Breast epithelium (tissue), 3 donors: Measurements from ENCODE around the gene KRTAP5-3.

ENCODE experiments used
- POLR2A ChIP-seq: fragments of 450-650 bp; IDR thresholded peaks from one replicate; pipeline ENCODE4 v1.6.1; 2016; ENCODE audit warnings: antibody characterized with exemption, mild to moderate bottlenecking, moderate library complexity
- TF ChIP-seq, protein P1 (sequence below), 3 donors: fragments of 450-650 bp; IDR thresholded peaks; one replicate each; pipeline ENCODE4 v1.5.1; 2016 to 2017; ENCODE audit warnings: antibody characterized with exemption in 3 of 3, mild to moderate bottlenecking in 3 of 3, moderate library complexity in 3 of 3

DNA sequence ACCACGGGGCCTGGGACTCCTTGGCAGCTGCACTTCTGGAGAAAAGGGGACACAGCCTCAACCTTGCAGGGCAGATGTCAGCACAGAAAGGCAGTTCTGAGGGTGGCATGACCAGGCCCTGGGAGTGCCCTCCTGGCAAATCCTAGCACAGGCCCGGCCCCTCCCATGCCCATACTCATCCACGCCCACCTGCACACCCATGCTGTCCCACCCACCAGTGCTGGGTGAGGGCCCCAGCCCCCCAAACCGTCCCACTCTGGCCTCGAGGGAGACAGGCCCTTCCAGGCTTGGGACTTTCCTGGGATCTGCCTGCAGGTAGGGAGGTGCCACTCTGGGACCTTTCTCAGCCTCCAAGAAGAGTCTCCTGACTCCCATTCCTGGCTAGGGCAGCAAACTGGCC is 46.3 kb downstream of the KRTAP5-3 start:
- TF ChIP-seq, protein P1, sequence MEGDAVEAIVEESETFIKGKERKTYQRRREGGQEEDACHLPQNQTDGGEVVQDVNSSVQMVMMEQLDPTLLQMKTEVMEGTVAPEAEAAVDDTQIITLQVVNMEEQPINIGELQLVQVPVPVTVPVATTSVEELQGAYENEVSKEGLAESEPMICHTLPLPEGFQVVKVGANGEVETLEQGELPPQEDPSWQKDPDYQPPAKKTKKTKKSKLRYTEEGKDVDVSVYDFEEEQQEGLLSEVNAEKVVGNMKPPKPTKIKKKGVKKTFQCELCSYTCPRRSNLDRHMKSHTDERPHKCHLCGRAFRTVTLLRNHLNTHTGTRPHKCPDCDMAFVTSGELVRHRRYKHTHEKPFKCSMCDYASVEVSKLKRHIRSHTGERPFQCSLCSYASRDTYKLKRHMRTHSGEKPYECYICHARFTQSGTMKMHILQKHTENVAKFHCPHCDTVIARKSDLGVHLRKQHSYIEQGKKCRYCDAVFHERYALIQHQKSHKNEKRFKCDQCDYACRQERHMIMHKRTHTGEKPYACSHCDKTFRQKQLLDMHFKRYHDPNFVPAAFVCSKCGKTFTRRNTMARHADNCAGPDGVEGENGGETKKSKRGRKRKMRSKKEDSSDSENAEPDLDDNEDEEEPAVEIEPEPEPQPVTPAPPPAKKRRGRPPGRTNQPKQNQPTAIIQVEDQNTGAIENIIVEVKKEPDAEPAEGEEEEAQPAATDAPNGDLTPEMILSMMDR (IDR thresholded peaks at IDR 0.05): no peak
- TF ChIP-seq POLR2A: no peak
